Panc1 (cell line): ENCODE data around the gene NTNG1. TPM values are rescaled to one million over a fixed set of nuclear protein-coding genes. Genes with fewer than 3 reads are reported as not detected.

Experiments used
- ATAC-seq: fragments of 200-7000 bp; cut with Tn5 transposase; 2 replicates; pipeline ENCODE4 v1.9.1; 2020; ENCODE audit warnings: mild to moderate bottlenecking, moderate library complexity
- BruUV-seq: library from RNA; stranded (reverse); fragments of 400-500 nt; replicated peaks from 2 replicates; lab custom pipeline; 2021; lab: Mats Ljungman, UMichigan
- CTCF ChIA-PET: fragments of 300-600 bp; sonication (Branson Sonifier 250); formaldehyde crosslinking; loops from one replicate; lab custom pipeline; 2022; ENCODE audit warnings: antibody characterized with exemption; lab: Charles Lee
- POLR2A ChIA-PET: fragments of 300-600 bp; sonication (Branson Sonifier 250); formaldehyde crosslinking; loops from one replicate; lab custom pipeline; 2022; ENCODE audit warnings: antibody characterized with exemption; lab: Charles Lee
- DNase-seq: peaks from one replicate; pipeline ENCODE4 v3.0.0-alpha.2; 2010; ENCODE audit warnings: low read depth, low spot score
- H3K27ac ChIP-seq: 2 replicates; pipeline ENCODE4 v1.5.1; 2011; ENCODE audit warnings: mild to moderate bottlenecking, low read length, inconsistent platforms
- H3K27me3 ChIP-seq: fragments of 200-500 bp; sonication (Bioruptor generic); 2 replicates; pipeline ENCODE4 v1.6.0; 2014; ENCODE audit warnings: low read length, inconsistent platforms; ENCODE audit not compliant: control insufficient read depth, insufficient read depth
- H3K36me3 ChIP-seq: fragments of 200-500 bp; sonication (Bioruptor generic); 2 replicates; pipeline ENCODE4 v1.5.1; 2014; ENCODE audit warnings: inconsistent platforms, mild to moderate bottlenecking, low read length, moderate library complexity; ENCODE audit not compliant: control insufficient read depth, insufficient read depth
- H3K4me1 ChIP-seq: 2 replicates; pipeline ENCODE4 v1.5.1; 2011; ENCODE audit warnings: inconsistent platforms, mild to moderate bottlenecking, low read length, moderate library complexity; ENCODE audit not compliant: control insufficient read depth, insufficient read depth
- H3K4me3 ChIP-seq, 2 experiments: 2 replicates each; pipeline ENCODE4 v1.5.1; 2011 to 2012; ENCODE audit warnings: low read depth in 2 of 2, low read length in 2 of 2, mild to moderate bottlenecking in 2 of 2, inconsistent platforms in 1 of 2, moderate library complexity in 1 of 2
- H3K9me3 ChIP-seq: fragments of 200-500 bp; sonication (Bioruptor generic); 2 replicates; pipeline ENCODE4 v1.5.1; 2014; ENCODE audit warnings: low read depth, mild to moderate bottlenecking, inconsistent platforms, low read length, moderate library complexity; ENCODE audit not compliant: control insufficient read depth, insufficient read depth
- CTCF ChIP-seq: fragments of 450-650 bp; IDR thresholded peaks from 2 replicates; pipeline ENCODE4 v1.5.1; 2017; ENCODE audit warnings: mild to moderate bottlenecking
- POLR2AphosphoS5 ChIP-seq: IDR thresholded peaks from 2 replicates; pipeline ENCODE4 v1.6.1; 2012; ENCODE audit warnings: mild to moderate bottlenecking, low read depth, low read length, moderate library complexity
- REST ChIP-seq, 2 experiments: IDR thresholded peaks; 2 replicates each; pipeline ENCODE4 v1.6.1; 2011 to 2012; ENCODE audit warnings: low read depth in 2 of 2, control low read depth in 1 of 2, low read length in 1 of 2, mild to moderate bottlenecking in 1 of 2, moderate library complexity in 1 of 2; ENCODE audit not compliant: insufficient read depth in 1 of 2
- SIN3A ChIP-seq: IDR thresholded peaks from 2 replicates; pipeline ENCODE4 v1.6.1; 2012; ENCODE audit warnings: low read depth, mild to moderate bottlenecking, low read length, moderate library complexity, borderline replicate concordance; ENCODE audit not compliant: insufficient read depth
- TCF7L2 ChIP-seq: IDR thresholded peaks from 2 replicates; pipeline ENCODE4 v1.6.1; 2011; ENCODE audit warnings: mild to moderate bottlenecking, low read depth, low read length, inconsistent platforms
- in situ Hi-C: cut with HindIII; loops from 2 replicates; pipeline ENCODE4 v1.10.0; 2016; ENCODE audit warnings: low sequenced_read_pairs, low pct_unique_long_range_greater_than_20kb
- intact Hi-C: fragments of 100-400 bp; cut with micrococcal nuclease; formaldehyde crosslinking; loops from one replicate; pipeline ENCODE4 v1.10.0; 2022; ENCODE audit not compliant: unreplicated experiment
- total RNA-seq: library from RNA; stranded (reverse); gene quantifications from one replicate; pipeline ENCODE4 v1.2.1, GENCODE V29; 2021; ENCODE audit not compliant: unreplicated experiment

The NTNG1 gene
- total RNA-seq, 1 experiment from 2014 or later, result 0.13 TPM

GRCh38 chr1:107467286-107467685, 326.4 kb downstream of the NTNG1 start:
- no peaks in the 10 kb centered on the region for H3K9me3 ChIP-seq
- intact Hi-C loops (no loop called here), in situ Hi-C loops (no loop called here)
- H3K4me3 ChIP-seq, result no peak overlapping the region
- H3K36me3 ChIP-seq, result no peaks in the 10 kb centered on the region
- no peaks in the 10 kb centered on the region for H3K27me3 ChIP-seq
- no peaks in the 10 kb centered on the region for H3K4me1 ChIP-seq
- ATAC-seq (no peak), DNase-seq (no peak)
- CTCF ChIA-PET, result no interaction called here
- POLR2A ChIA-PET, result interaction anchor here (0.7 kb wide), 1 partner anchor 1038 kb away, joined by 3 read pairs; no protein-coding TSS in a partner anchor
- BruUV-seq, result no TSS peak
- H3K27ac ChIP-seq, result no peak overlapping the region
- TF ChIP-seq TCF7L2, result no peak
- no peak for TF ChIP-seq CTCF
- no peak for TF ChIP-seq POLR2AphosphoS5

GRCh38 chr1:107467811-107468210, 327.0 kb downstream of the NTNG1 start:
- intact Hi-C loops, result no loop called here
- TF ChIP-seq REST (IDR thresholded peaks at IDR 0.05; ENCODE audit: insufficient read depth in 1 of 2, low read depth in 2 of 2, low read length in 1 of 2), result no peak
- TF ChIP-seq SIN3A, result no peak
- TF ChIP-seq CTCF, result no peak

GRCh38 chr1:107473065-107473464, 332.2 kb downstream of the NTNG1 start:
- Histone ChIP-seq H3K27ac (no peak overlapping the region), H3K27me3 (no peaks in the 10 kb centered on the region), H3K4me3 (no peak overlapping the region), H3K4me1 (no peaks in the 10 kb centered on the region), H3K9me3 (no peaks in the 10 kb centered on the region), H3K36me3 (no peaks in the 10 kb centered on the region)
- intact Hi-C loops, result no loop called here
- ATAC-seq (no peak), DNase-seq (no peak)
- TF ChIP-seq POLR2AphosphoS5 (no peak), SIN3A (no peak), CTCF (no peak), REST (IDR thresholded peaks at IDR 0.05; ENCODE audit: insufficient read depth in 1 of 2, low read depth in 2 of 2, low read length in 1 of 2) (no peak), TCF7L2 (no peak)
- ChIA-PET POLR2A (no interaction called here), CTCF (no interaction called here)
- in situ Hi-C loops, result no loop called here
- no TSS peak for BruUV-seq

More at GRCh38 chr1:107467811-107468210, 327.0 kb downstream of the NTNG1 start:
- no peaks in the 10 kb centered on the region for H3K4me1 ChIP-seq
- ChIA-PET POLR2A (no interaction called here), CTCF (no interaction called here)
- H3K9me3 ChIP-seq, result no peaks in the 10 kb centered on the region
- BruUV-seq, result no TSS peak
- no peak overlapping the region for H3K27ac ChIP-seq
- H3K4me3 ChIP-seq, result no peak overlapping the region
- no peak for DNase-seq
- H3K36me3 ChIP-seq, result no peaks in the 10 kb centered on the region
- in situ Hi-C loops, result no loop called here
- no peak for ATAC-seq
- no peaks in the 10 kb centered on the region for H3K27me3 ChIP-seq
